ENCODE data around the gene SUSD4.

DNA sequence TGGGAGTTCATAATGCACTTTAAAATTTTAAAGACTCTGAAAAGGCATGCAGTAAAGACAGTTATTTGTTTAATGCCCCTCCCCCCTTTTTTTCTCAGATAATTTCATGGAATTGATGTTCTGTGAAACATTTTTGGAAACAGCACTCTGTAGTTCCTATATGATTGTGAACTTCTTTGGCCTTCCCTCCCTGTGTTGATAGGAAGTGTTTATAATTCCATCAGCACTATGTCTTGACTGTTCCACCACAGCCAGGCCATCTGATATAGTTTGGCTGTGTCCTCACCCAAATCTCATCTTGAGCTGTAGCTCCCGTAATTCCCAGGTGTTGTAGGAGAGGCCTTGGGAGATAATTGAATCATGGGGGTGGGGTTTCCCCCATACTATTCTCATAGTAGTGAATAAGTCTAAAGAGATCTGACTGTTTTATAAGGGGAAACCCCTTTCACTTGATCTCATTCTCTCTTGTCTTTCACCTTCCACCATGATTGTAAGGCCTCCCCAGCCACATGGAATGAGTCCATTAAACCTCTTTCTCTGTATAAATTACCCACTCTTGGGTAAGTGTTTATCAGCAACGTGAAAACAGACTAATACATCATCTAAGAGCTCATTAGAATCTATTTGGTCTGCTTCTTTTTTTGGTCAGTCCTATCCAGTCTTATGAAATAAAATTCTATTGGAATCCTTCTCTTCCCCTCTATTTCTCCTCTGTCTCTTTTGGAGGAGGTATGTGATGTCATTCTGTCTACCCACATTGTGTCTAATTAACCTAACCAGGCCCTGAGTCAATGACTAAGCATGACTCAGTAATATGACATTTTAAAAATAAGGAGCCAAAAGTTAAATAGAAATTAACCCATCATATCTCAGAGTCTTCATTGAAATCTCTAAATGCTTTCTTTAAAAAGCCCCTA lies 38.2 kb upstream of the SUSD4 start:
- TF ChIP-seq POLR2A (IDR thresholded peaks at IDR 0.05; ENCODE audit: low read depth, low read length), result no peak
- TF ChIP-seq JUN (IDR thresholded peaks at IDR 0.05; ENCODE audit: borderline replicate concordance, insufficient read depth, insufficient read length, low read depth), result peak; percentile 25
- TF ChIP-seq FOS (IDR thresholded peaks at IDR 0.05; ENCODE audit: borderline replicate concordance, insufficient read depth, low read length), result peak; percentile 70
- no peak for TF ChIP-seq POLR2AphosphoS5 (IDR thresholded peaks at IDR 0.05; ENCODE audit: insufficient read depth, low read depth, low read length)
